Prostate gland (tissue), 2 donors: Measurements from ENCODE around the gene HNRNPUL1. TPM values are rescaled to one million over a fixed set of nuclear protein-coding genes. Genes with fewer than 3 reads are reported as not detected.
A peak's percentile ranks its signal among the peaks of the same experiment; 100 is the strongest.

ENCODE experiments used
- DNase-seq: peaks from one replicate; pipeline ENCODE4 v3.0.0-alpha.2; 2019; ENCODE audit warnings: low spot score
- H3K27ac ChIP-seq, 2 donors: fragments of 200-600 bp; sonication (generic); 2 replicates each; pipeline ENCODE4 v1.5.1; 2017 to 2019
- H3K27me3 ChIP-seq: fragments of 200-600 bp; sonication (generic); replicated peaks from 2 replicates; pipeline ENCODE4 v1.5.1; 2019; ENCODE audit not compliant: insufficient read depth
- H3K36me3 ChIP-seq, 2 donors: fragments of 200-600 bp; sonication (generic); 1 replicate in 1 of 2; 2 replicates in 1 of 2; pipeline versions ENCODE4 v1.5.1 to v1.8.1; 2017 to 2019
- H3K4me1 ChIP-seq: fragments of 200-600 bp; sonication (generic); replicated peaks from 2 replicates; pipeline ENCODE4 v1.5.1; 2019
- H3K4me3 ChIP-seq, 2 donors: fragments of 200-600 bp; sonication (generic); 2 replicates each; pipeline ENCODE4 v1.5.1; 2017 to 2019
- H3K9me3 ChIP-seq: fragments of 200-600 bp; sonication (generic); 2 replicates; pipeline ENCODE4 v1.5.1; 2017
- CTCF ChIP-seq, 4 experiments: fragments of 200-600 bp in 2 of 4; fragments of 450-650 bp in 2 of 4; sonication (generic) in 2 of 4; IDR thresholded peaks; 1 replicate in 3 of 4; 2 replicates in 1 of 4; pipeline ENCODE4 v1.5.1; 2016 to 2019; ENCODE audit warnings: antibody characterized with exemption in 4 of 4, mild to moderate bottlenecking in 2 of 4, moderate library complexity in 2 of 4
- POLR2A ChIP-seq: fragments of 450-650 bp; IDR thresholded peaks from one replicate; pipeline ENCODE4 v1.6.1; 2016; ENCODE audit warnings: antibody characterized with exemption, mild to moderate bottlenecking
- POLR2AphosphoS5 ChIP-seq: sonication (generic); formaldehyde crosslinking; IDR thresholded peaks from one replicate; pipeline ENCODE4 v1.6.1; 2017; ENCODE audit warnings: antibody characterized with exemption
- WGBS: methylation state at CpG from one replicate; pipeline ENCODE4 v1.1.5; 2018; 5-methylcytosine and 5-hydroxymethylcytosine counted together
- intact Hi-C: fragments of 100-400 bp; cut with DNase I; formaldehyde crosslinking; loops from one replicate; pipeline ENCODE4 v1.14.2; 2022
- total RNA-seq, 2 donors: library from RNA; depleted of rRNA; stranded (reverse); fragments of >200 nt; gene quantifications; one replicate each; pipeline ENCODE4 v1.1.0, GENCODE V29; 2016

Gene HNRNPUL1
- total RNA-seq, 2 donors from 2014 or later: 133 to 183 TPM

GRCh38 chr19:41320568-41320967 lies 56.4 kb downstream of the HNRNPUL1 start:
- Histone ChIP-seq H3K4me1 (peaks cover 3% of the 10 kb centered on the region), H3K4me3 (no peak overlapping the region), H3K36me3 (peaks cover 0 to 8% of the 10 kb centered on the region in 2 donors), H3K9me3 (no peaks in the 10 kb centered on the region), H3K27me3 (no peaks in the 10 kb centered on the region), H3K27ac (no peak overlapping the region)
- 91% methylated on average over 4 of the region's 4 CpGs for WGBS
- intact Hi-C loops: loop anchor here (5.0 kb wide), 1 partner anchor 37 kb away; no protein-coding TSS in a partner anchor
- DNase-seq: no peak
- TF ChIP-seq POLR2AphosphoS5: no peak
- no peak for TF ChIP-seq POLR2A
- TF ChIP-seq CTCF (IDR thresholded peaks at IDR 0.05): no peak

- H3K27me3 ChIP-seq: no peaks in the 10 kb centered on the region
- intact Hi-C loops: loop anchor here (5.0 kb wide), 1 partner anchor 36 kb away; no protein-coding TSS in a partner anchor
- H3K27ac ChIP-seq: no peak overlapping the region
- WGBS: 74% methylated on average over 7 of the region's 7 CpGs
- DNase-seq: no peak
- no peaks in the 10 kb centered on the region for H3K9me3 ChIP-seq
- TF ChIP-seq POLR2AphosphoS5 (no peak), POLR2A (no peak), CTCF (IDR thresholded peaks at IDR 0.05) (no peak)
- H3K4me3 ChIP-seq: no peak overlapping the region
- peaks cover 0 to 8% of the 10 kb centered on the region in 2 donors for H3K36me3 ChIP-seq
- peaks cover 10% of the 10 kb centered on the region for H3K4me1 ChIP-seq
Observed at GRCh38 chr19:41321204-41321599, 57.0 kb downstream of the HNRNPUL1 start.

DNA sequence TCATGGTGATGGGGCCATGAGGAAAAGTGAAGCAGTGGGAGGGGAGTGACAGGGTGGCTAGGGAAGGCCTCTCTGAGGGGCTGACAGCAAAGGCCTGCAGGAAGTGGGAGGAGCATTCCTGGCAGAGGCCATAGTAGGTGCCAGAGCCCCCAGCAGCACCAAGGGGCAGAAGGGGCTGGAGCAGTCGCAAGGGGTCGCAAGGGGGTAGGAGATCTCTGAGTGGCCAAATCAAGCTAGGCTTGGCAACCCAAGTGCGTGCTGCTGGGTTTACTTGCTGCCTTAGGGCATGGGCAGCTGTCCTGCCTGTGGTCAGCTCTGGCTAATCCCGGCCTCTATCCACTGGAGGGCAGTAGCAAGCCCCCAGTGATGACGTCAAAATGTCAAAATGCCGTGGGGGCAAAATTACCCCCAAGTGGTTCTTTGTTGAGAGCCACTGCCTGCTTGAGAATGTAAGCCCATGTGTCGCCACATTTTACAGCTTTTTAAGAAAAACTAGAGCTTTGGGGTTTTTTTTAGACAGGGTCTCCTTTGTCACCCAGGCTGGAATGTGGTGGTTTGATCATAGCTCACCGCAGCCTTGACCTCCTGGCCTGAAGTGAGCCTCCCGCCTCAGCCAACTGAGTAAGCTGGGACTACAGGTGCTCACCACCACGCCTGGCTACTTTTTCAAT lies 57.6 kb downstream of the HNRNPUL1 start:
- 58% methylated on average over 10 of the region's 10 CpGs for WGBS
- peak in 3 of 4 experiments; percentile 15 to 64 (median 37) for TF ChIP-seq CTCF (IDR thresholded peaks at IDR 0.05)
- no peak for TF ChIP-seq POLR2AphosphoS5
- Histone ChIP-seq H3K4me3 (no peak overlapping the region), H3K27me3 (no peaks in the 10 kb centered on the region), H3K4me1 (peaks cover 13% of the 10 kb centered on the region), H3K36me3 (peaks cover 0 to 2% of the 10 kb centered on the region in 2 donors), H3K27ac (peak overlapping the region; percentile 46 to 73), H3K9me3 (no peaks in the 10 kb centered on the region)
- DNase-seq: no peak
- intact Hi-C loops: loop anchor here (5.0 kb wide), 1 partner anchor 36 kb away; no protein-coding TSS in a partner anchor

GRCh38 chr19:41322451-41322850 lies 58.3 kb downstream of the HNRNPUL1 start:
- Histone ChIP-seq H3K9me3 (no peaks in the 10 kb centered on the region), H3K36me3 (no peaks in the 10 kb centered on the region), H3K4me1 (peaks cover 13% of the 10 kb centered on the region), H3K27ac (peak overlapping the region; percentile 46 to 73), H3K27me3 (no peaks in the 10 kb centered on the region), H3K4me3 (no peak overlapping the region)
- DNase-seq: no peak
- TF ChIP-seq POLR2AphosphoS5 (no peak), POLR2A (no peak), CTCF (IDR thresholded peaks at IDR 0.05) (no peak)
- WGBS: 80% methylated on average over 9 of the region's 11 CpGs
- intact Hi-C loops: loop anchor here (5.0 kb wide), 1 partner anchor 35 kb away; no protein-coding TSS in a partner anchor

GRCh38 chr19:41323023-41323422 lies 58.9 kb downstream of the HNRNPUL1 start:
- H3K36me3 ChIP-seq: no peaks in the 10 kb centered on the region
- H3K4me3 ChIP-seq: no peak overlapping the region
- H3K27me3 ChIP-seq: no peaks in the 10 kb centered on the region
- H3K9me3 ChIP-seq: no peaks in the 10 kb centered on the region
- TF ChIP-seq POLR2A: no peak
- TF ChIP-seq CTCF (IDR thresholded peaks at IDR 0.05): no peak
- TF ChIP-seq POLR2AphosphoS5: no peak
- peaks cover 13% of the 10 kb centered on the region for H3K4me1 ChIP-seq
- H3K27ac ChIP-seq: peak overlapping the region; percentile 46 to 73
- DNase-seq: no peak
- 58% methylated on average over 7 of the region's 7 CpGs for WGBS
- intact Hi-C loops: loop anchor here (5.0 kb wide), 1 partner anchor 34 kb away; no protein-coding TSS in a partner anchor
